GM12878 (cell line): ENCODE measurements around the gene POLG. TPM values are rescaled to one million over a fixed set of nuclear protein-coding genes. Genes with fewer than 3 reads are reported as not detected.

Source experiments
- ATAC-seq: fragments of 200-7000 bp; cut with Tn5 transposase; 3 replicates; pipeline ENCODE4 v1.9.1; 2020; ENCODE audit warnings: mild to moderate bottlenecking, moderate library complexity
- BruUV-seq: library from RNA; stranded (reverse); fragments of 400-500 nt; replicated peaks from 2 replicates; lab custom pipeline; 2021; lab: Mats Ljungman, UMichigan
- CTCF ChIA-PET: fragments of 300-600 bp; sonication (Branson Sonifier 250); formaldehyde crosslinking; extraction: SDS; loops from one replicate; lab custom pipeline; 2021; ENCODE audit warnings: inconsistent platforms; lab: Yijun Ruan, JAX
- POLR2A ChIA-PET: fragments of 350-600 bp; formaldehyde crosslinking; extraction: SDS; loops from one replicate; lab custom pipeline; 2021; ENCODE audit warnings: inconsistent platforms; lab: Charles Lee
- RAD21 ChIA-PET: fragments of 300-600 bp; sonication (Branson Sonifier 250); formaldehyde crosslinking; loops from one replicate; lab custom pipeline; 2023; ENCODE audit warnings: antibody characterized with exemption; ENCODE audit not compliant: unreplicated experiment; lab: Charles Lee
- SMC1A ChIA-PET: fragments of 300-600 bp; sonication (Branson Sonifier 250); formaldehyde crosslinking; loops from one replicate; lab custom pipeline; 2023; ENCODE audit not compliant: unreplicated experiment, uncharacterized antibody; lab: Charles Lee
- DNase-seq: peaks from one replicate; pipeline ENCODE4 v3.0.0-alpha.2; 2011; ENCODE audit warnings: low read depth, low spot score
- FAIRE-seq: peaks from 3 replicates; lab custom pipeline; 2011; peaks lifted over from hg19 to GRCh38; lab: Jason Lieb, UNC
- H2AFZ ChIP-seq: 2 replicates; pipeline ENCODE4 v1.6.0; 2011; ENCODE audit warnings: low read depth, low read length, control low read depth; ENCODE audit not compliant: control insufficient read depth
- H3K27ac ChIP-seq: 2 replicates; pipeline ENCODE4 v1.5.1; 2011; ENCODE audit warnings: control low read depth; ENCODE audit not compliant: control insufficient read depth, insufficient read depth
- H3K27me3 ChIP-seq, 2 experiments: replicated peaks in 1 of 2; 2 replicates each; pipeline versions ENCODE4 v1.6.0 to v1.6.1; 2011; ENCODE audit warnings: low read length in 1 of 2; ENCODE audit not compliant: control insufficient read depth in 2 of 2, insufficient read depth in 2 of 2
- H3K36me3 ChIP-seq, 2 experiments: 2 replicates each; pipeline ENCODE4 v1.5.1; 2011; ENCODE audit warnings: low read length in 1 of 2; ENCODE audit not compliant: control insufficient read depth in 2 of 2, insufficient read depth in 2 of 2
- H3K4me1 ChIP-seq: 2 replicates; pipeline ENCODE4 v1.6.1; 2011; ENCODE audit warnings: mild to moderate bottlenecking, low read length, moderate library complexity, mixed read lengths; ENCODE audit not compliant: control insufficient read depth, insufficient read depth
- H3K4me2 ChIP-seq: 2 replicates; pipeline ENCODE4 v1.6.0; 2011; ENCODE audit warnings: control low read depth; ENCODE audit not compliant: control insufficient read depth, insufficient read depth
- H3K4me3 ChIP-seq: fragments of 200-600 bp; sonication (generic); 2 replicates; pipeline ENCODE4 v1.5.1; 2016
- H3K79me2 ChIP-seq: 2 replicates; pipeline ENCODE4 v1.6.0; 2011; ENCODE audit warnings: low read length; ENCODE audit not compliant: control insufficient read depth, insufficient read depth
- H3K9ac ChIP-seq: 2 replicates; pipeline ENCODE4 v1.8.0; 2011; ENCODE audit warnings: low read length, control low read depth, mixed read lengths; ENCODE audit not compliant: control insufficient read depth, insufficient read depth
- H3K9me3 ChIP-seq: replicated peaks from 3 replicates; pipeline ENCODE4 v1.5.1; 2011; ENCODE audit warnings: mild to moderate bottlenecking, low read length; ENCODE audit not compliant: control insufficient read depth, insufficient read depth
- H4K20me1 ChIP-seq: 2 replicates; pipeline ENCODE4 v1.6.0; 2011; ENCODE audit not compliant: control insufficient read depth, insufficient read depth
- DPF2 ChIP-seq: fragments of 450-650 bp; IDR thresholded peaks from 2 replicates; pipeline ENCODE4 v1.6.1; 2017; ENCODE audit warnings: mild to moderate bottlenecking
- FOXK2 ChIP-seq: fragments of 450-650 bp; IDR thresholded peaks from 2 replicates; pipeline ENCODE4 v1.6.1; 2017; ENCODE audit warnings: mild to moderate bottlenecking, moderate library complexity
- LARP7 ChIP-seq: fragments of 450-650 bp; IDR thresholded peaks from 2 replicates; pipeline ENCODE4 v1.6.1; 2017; ENCODE audit warnings: mild to moderate bottlenecking
- PML ChIP-seq: IDR thresholded peaks from 2 replicates; pipeline ENCODE4 v1.6.1; 2012; ENCODE audit warnings: low read length, inconsistent platforms
- POLR2A ChIP-seq: IDR thresholded peaks from 2 replicates; pipeline ENCODE4 v1.6.1; 2011; ENCODE audit warnings: low read depth, mild to moderate bottlenecking, low read length
- POLR2AphosphoS5 ChIP-seq: IDR thresholded peaks from 2 replicates; pipeline ENCODE4 v1.6.1; 2011; ENCODE audit warnings: mild to moderate bottlenecking, low read length, inconsistent platforms
- WGBS: methylation state at CpG from one replicate; pipeline ENCODE4 v1.1.6; 2016; ENCODE audit warnings: low lambda C conversion rate; ENCODE audit not compliant: insufficient replicate concordance, insufficient coverage; ENCODE audit errors: missing lambda C conversion rate; 5-methylcytosine and 5-hydroxymethylcytosine counted together
- in situ Hi-C: fragments of 300-500 bp; cut with MboI; formaldehyde crosslinking; loops from 9 replicates; pipeline ENCODE4 v1.14.3; 2018; ENCODE audit warnings: mixed read lengths
- intact Hi-C: fragments of 100-400 bp; cut with micrococcal nuclease; formaldehyde crosslinking; loops from one replicate; pipeline ENCODE4 v1.14.2; 2022; ENCODE audit not compliant: unreplicated experiment
- polyA plus RNA-seq, 11 experiments: library from polyadenylated mRNA; depleted of rRNA in 4 of 11; unstranded in 6 of 11; stranded (reverse) in 5 of 11; fragments of >200 nt; fragmentation: Nextera tagmentation in 4 of 11; fragmentation: Illumina TruSeq in 1 of 11; extraction: Ambion mirVana in 4 of 11; extraction: Trizol in 1 of 11; gene quantifications; 1 replicate in 1 of 11; 2 replicates in 10 of 11; pipeline versions ENCODE4 v1.2.1 to v1.2.3, GENCODE V29; 2011 to 2016; ENCODE audit warnings: inconsistent platforms in 2 of 11, missing spikeins in 2 of 11, low read depth in 1 of 11
- total RNA-seq, 4 experiments: library from RNA; depleted of rRNA in 3 of 4; stranded (reverse); fragments of >200 nt in 3 of 4; fragmentation: Illumina TruSeq in 1 of 4; extraction: Trizol in 1 of 4; gene quantifications; 2 replicates each; pipeline versions ENCODE4 v1.2.1 to v1.2.3, GENCODE V29; 2013 to 2021
- TF ChIP-seq, protein P1 (sequence below): IDR thresholded peaks from 2 replicates; pipeline ENCODE4 v1.6.1; 2011; ENCODE audit warnings: low read depth, mild to moderate bottlenecking, low read length, moderate library complexity, borderline replicate concordance; ENCODE audit errors: extremely low read depth

Gene POLG
- total and polyA plus RNA-seq, 10 of the 15 experiments (the other 5 are each of a cell fraction or from before 2014, with no cell fraction given), result 14.8 to 71.1 (median 33.0) TPM

DNA sequence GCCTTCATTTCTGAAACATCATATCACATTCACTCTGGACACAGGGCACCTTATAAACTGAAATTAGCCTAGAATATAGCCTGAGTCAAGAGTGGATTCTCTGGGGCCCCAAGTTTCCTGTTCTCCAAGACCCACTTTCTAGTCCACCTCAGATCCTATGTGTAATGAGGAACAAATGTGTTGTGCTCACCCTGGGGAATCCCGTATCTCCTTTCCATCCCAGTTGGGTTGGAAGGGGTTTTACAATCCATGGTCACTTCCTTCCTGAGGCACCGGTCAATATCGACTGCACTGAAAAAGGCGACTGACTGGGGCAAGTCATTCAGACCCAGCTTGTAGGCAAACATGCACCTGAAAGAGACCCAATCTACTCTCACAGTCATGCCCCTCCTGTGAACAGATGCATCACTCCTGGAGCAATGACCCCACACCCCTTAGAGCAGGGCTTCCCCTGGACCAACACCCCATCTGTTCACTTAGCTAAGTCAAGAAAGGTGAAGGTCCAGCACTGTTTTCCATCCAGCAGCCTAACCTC is 17.4 kb downstream of the POLG start (continued):
- TF ChIP-seq PML (no peak), DPF2 (no peak), LARP7 (no peak), FOXK2 (no peak)
- TF ChIP-seq, protein P1, sequence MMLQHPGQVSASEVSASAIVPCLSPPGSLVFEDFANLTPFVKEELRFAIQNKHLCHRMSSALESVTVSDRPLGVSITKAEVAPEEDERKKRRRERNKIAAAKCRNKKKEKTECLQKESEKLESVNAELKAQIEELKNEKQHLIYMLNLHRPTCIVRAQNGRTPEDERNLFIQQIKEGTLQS, result no peak

DNA sequence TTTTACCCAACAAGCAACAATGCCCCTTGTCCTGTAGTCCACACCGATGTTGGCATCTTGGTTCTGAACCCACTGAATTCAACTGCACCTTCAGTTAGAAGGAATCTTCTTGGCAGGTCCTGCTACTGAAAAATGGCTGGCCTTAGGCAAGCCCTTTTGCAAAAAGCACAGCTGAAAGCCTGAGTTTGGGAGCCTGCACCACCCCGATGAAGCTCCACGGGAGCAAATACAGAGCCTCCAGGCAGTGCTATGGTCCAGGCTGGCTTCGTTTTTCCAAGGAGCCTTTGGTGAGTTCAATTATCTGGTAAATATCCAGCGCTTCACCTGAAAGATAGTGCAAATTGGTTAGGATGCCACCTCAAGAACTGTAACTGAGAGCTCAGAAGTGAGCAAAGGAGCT is 18.1 kb downstream of the POLG start:
- TF ChIP-seq POLR2AphosphoS5 (no peak), POLR2A (0 out of 2 replicates have a peak, but pooled peaks have one; percentile 18)
- Histone ChIP-seq H3K36me3 (peaks cover 41 to 47% of the 10 kb centered on the region in 2 experiments), H3K4me1 (no peaks in the 10 kb centered on the region; the same call in 1 of the 2 replicates), H3K4me2 (no peak overlapping the region), H3K27me3 (no peaks in the 10 kb centered on the region), H3K9ac (no peak overlapping the region), H2AFZ (no peak overlapping the region), H3K9me3 (no peaks in the 10 kb centered on the region), H4K20me1 (no peaks in the 10 kb centered on the region), H3K79me2 (no peaks in the 10 kb centered on the region), H3K27ac (no peak overlapping the region), H3K4me3 (no peak overlapping the region)
- ChIA-PET POLR2A (no interaction called here), RAD21 (no interaction called here), CTCF (interaction anchor here (0.9 kb wide), 1 partner anchor 110 kb away, joined by 4 read pairs; no protein-coding TSS in a partner anchor), SMC1A (interaction anchor here (0.9 kb wide), 1 partner anchor 9 kb away, joined by 3 read pairs; no protein-coding TSS in a partner anchor)
- intact Hi-C loops (no loop called here), in situ Hi-C loops (no loop called here)
- no peak for ATAC-seq
- no peak for DNase-seq
- WGBS, result 89% methylated on average over 5 of the region's 5 CpGs
- no peak for FAIRE-seq
- BruUV-seq, result no TSS peak
